Keratinocyte (primary cell): Measurements from ENCODE around the gene KRT37.

ENCODE experiments used
- CTCF ChIP-seq, 3 experiments: IDR thresholded peaks in 1 of 3; conservative IDR thresholded peaks in 1 of 3; optimal IDR thresholded peaks in 1 of 3; 2 replicates in 2 of 3; 3 replicates in 1 of 3; pipeline versions ENCODE3 to v1.5.1; 2011; ENCODE audit warnings: low read length in 3 of 3, mild to moderate bottlenecking in 3 of 3, moderate library complexity in 2 of 3, control low read depth in 1 of 3, inconsistent platforms in 1 of 3; ENCODE audit not compliant: insufficient read depth in 2 of 3; ENCODE audit errors: extremely low read depth in 1 of 3
- EZH2 ChIP-seq: IDR thresholded peaks from one replicate; pipeline ENCODE4 v1.6.1; 2012; ENCODE audit warnings: inconsistent platforms, mild to moderate bottlenecking, low read length, moderate library complexity

- TF ChIP-seq EZH2: no peak
- no peak for TF ChIP-seq CTCF (optimal IDR thresholded peaks at IDR 0.05 in 1 of 3, IDR thresholded peaks at IDR 0.05 in 1 of 3, conservative IDR thresholded peaks at IDR 0.05 in 1 of 3; ENCODE audit: extremely low read depth in 1 of 3, insufficient read depth in 2 of 3, low read length in 3 of 3)
Observed at GRCh38 chr17:41434415-41434814, 10.0 kb upstream of the KRT37 start.
